ENCODE measurements around the gene RNF166. TPM values are rescaled to one million over a fixed set of nuclear protein-coding genes. Genes with fewer than 3 reads are reported as not detected.

RNF166 gene
- total RNA-seq, 1 donor from 2014 or later, result 29.9 TPM

- no peak for DNase-seq (ENCODE audit: low spot score)
Measured at GRCh38 chr16:88652762-88653063, 53.5 kb downstream of the RNF166 start.

DNA sequence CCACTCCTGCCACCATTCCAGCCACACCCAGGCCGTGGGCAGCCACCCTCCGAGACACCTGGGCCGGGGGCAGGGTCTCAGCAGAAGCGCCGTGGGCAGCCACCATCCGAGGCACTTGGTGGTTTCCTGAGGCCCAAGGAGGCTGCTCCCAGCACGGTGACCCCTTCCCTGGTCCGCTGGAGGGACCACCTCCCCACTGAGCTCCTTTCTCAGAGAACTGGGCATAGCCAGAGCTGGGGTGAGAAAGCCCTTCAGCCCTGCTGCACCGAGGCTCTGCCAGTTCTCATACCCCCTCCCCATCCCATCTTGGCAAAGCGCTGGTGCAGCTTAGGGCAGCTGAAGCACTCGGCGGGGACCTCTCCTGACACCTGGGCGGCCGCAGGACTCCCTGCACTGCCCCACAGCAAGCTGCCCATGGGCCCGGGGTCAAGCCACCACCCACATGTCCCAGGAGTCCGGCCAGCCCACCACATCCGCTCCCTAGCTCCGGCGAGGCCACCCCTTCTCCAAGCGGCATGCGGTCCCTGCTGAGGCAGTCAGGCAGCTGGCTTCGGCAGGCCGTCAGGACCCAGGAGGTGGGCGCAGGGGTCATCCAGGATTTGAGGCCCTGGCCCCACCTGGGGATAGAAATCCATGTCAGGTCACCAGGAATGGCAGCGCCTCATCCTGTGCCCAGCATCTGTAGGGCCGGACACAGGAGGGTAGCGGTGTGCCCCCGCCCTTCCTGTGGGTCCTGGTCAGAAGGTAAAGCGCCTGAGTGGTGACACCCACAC is 54.0 kb downstream of the RNF166 start:
- DNase-seq (ENCODE audit: low spot score), result no peak

DNA sequence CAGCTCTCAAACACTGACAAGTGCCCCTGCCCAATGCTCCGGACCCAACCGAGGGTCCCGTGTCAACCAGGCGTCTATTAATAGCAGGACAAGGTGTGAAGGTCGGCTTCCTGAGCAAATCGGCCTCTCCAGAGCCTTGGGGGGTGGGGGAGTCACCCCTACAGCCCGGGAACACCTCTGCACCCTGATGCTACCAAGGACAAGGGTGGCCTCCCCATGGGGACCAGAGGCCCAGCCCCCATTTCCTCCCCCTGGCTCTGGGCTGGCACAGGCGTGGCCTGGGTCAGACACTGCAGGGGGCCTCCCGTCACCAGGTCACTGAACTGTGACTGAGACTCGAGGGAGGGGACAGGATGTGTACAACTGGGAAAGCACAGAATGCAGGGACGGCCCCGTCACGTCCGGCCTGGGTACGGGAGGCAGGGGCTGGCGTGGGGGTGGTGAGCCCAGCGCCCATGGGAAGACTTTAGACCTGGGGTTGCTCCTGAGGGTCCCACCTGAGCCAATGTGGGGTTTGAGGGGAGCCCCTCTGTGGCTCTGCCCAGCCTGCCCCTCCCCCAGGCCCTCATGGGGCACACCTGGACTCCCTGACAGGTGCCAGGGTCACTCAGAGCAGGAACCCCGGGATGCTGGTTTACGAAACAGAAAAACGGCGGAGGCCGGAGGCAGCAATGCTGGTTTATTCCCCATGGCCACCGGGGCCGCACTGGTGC is 54.8 kb downstream of the RNF166 start:
- DNase-seq (ENCODE audit: low spot score), result no peak

GRCh38 chr16:88650749-88651275 is 55.4 kb downstream of the RNF166 start, which contains the start of gene CYBA:
Gene CYBA, minus strand, starts transcription at chr16:88651053. Its CDS starts 40 bp downstream, at chr16:88651013.
- DNase-seq (ENCODE audit: low spot score), result peak; percentile 59

- peak; percentile 42 for DNase-seq (ENCODE audit: low spot score)
Measured at GRCh38 chr16:88649924-88650748, 56.1 kb downstream of the RNF166 start.

DNA sequence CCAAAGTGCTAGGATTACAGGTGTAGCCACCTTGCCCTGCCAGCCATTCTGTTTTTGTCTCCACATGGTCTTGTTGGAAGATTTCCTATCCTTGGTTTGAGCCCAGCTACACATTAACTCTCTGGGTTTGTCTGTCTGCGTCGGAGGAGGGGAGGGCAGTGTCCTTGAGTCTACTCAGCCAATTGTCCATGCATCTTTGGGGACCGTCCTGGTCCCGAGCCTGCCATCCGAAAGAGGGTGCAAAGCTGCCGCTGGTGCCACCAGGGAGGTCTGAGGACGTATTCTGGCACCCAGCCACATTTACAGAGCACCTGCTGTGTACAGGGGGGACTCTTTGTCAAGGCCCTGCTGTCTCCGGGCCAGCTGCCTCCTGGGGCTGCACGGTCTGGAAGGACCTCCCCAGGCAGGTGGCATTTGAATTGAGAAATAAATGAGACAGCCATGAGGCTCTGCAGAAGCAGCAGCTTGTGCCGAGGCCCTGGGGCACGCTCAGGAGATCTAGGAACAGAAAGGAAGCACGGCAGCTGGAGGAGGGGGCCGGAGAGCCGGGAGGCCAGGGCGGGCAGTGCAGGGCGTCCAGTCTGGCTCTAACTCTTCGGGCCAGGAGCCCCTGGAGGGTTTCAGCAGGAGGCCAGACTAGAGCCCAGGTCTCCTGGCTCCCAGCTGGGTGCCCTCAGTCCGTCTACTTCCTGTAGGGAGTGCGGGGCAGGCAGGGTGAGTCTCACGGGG is 56.8 kb downstream of the RNF166 start:
- no peak for DNase-seq (ENCODE audit: low spot score)

DNA sequence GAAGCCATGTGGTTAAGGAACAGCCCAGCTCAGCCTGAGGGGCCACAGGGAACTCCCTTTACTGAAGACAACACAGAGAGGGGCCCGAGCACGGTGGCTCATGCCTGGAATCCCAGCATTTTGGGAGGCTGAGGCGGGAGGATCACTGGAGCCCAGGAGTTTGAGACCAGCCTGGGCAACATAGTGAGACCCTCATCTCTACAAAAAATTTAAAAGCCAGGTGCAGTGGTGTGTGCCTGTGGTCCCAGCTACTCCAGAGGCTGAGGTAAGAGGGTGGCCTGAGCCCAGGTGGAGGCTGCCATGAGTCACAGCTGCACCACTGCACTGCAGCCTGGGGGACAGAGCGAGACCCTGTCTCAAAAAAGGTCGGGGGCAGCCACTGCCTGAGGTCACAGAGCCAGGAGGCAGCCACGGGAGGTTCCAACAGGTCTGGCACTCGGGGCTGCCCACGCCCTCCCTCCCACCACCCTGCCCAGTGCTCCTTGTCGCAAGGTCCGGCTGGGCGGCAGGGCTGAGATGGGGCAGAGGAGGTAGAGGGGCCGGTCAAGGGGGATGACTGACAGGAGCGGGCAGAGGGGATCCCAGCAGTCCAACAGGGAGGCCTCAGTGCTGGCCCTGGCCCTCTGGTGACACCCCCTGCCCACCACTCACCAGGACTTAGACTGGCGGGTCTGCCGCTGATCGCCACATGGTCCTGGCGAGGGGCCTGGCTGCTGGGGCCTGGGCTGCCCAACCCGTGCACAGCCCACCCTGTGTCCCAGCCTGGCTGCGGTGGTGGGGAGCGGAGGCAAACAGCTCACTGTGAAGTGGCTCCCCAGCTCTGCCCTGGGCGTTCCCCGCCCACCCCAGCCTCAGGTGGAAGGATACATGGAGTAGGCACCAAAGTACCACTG is 58.8 kb downstream of the RNF166 start:
- DNase-seq (ENCODE audit: low spot score), result no peak

Other genes starting within 250 kb of the RNF166 start
- 6.3 TPM for gene ZC3H18, start 136.0 kb downstream of the RNF166 start, total RNA-seq (ENCODE audit: insufficient read depth, low replicate concordance)
- not detected for gene IL17C, start 67.8 kb downstream of the RNF166 start, total RNA-seq (ENCODE audit: insufficient read depth, low replicate concordance)
- 70.3 TPM for gene CYBA, start 55.4 kb downstream of the RNF166 start, total RNA-seq (ENCODE audit: insufficient read depth, low replicate concordance)
- gene MVD, start 43.3 kb downstream of the RNF166 start, total RNA-seq (ENCODE audit: insufficient read depth, low replicate concordance), result 21.4 TPM
- not detected for gene SNAI3, start 19.9 kb downstream of the RNF166 start, total RNA-seq (ENCODE audit: insufficient read depth, low replicate concordance)
- gene CTU2, start 95 bp upstream of the RNF166 start, total RNA-seq (ENCODE audit: insufficient read depth, low replicate concordance), result 10.8 TPM
- gene PIEZO1, start 78.8 kb upstream of the RNF166 start, total RNA-seq (ENCODE audit: insufficient read depth, low replicate concordance), result 91.7 TPM
- gene CDT1, start 97.4 kb upstream of the RNF166 start, total RNA-seq (ENCODE audit: insufficient read depth, low replicate concordance), result 1.9 TPM
- gene APRT, start 105.5 kb upstream of the RNF166 start, total RNA-seq (ENCODE audit: insufficient read depth, low replicate concordance), result 34.2 TPM
- gene GALNS, start 150.5 kb upstream of the RNF166 start, total RNA-seq (ENCODE audit: insufficient read depth, low replicate concordance), result 14.9 TPM
- 9.9 TPM for gene TRAPPC2L, start 150.7 kb upstream of the RNF166 start, total RNA-seq (ENCODE audit: insufficient read depth, low replicate concordance)
- gene PABPN1L, start 160.3 kb upstream of the RNF166 start, total RNA-seq (ENCODE audit: insufficient read depth, low replicate concordance), result 1.7 TPM